ENCODE results near the gene CUEDC1.
A peak's percentile ranks its signal among the peaks of the same experiment; 100 is the strongest.

Gene CUEDC1

DNA sequence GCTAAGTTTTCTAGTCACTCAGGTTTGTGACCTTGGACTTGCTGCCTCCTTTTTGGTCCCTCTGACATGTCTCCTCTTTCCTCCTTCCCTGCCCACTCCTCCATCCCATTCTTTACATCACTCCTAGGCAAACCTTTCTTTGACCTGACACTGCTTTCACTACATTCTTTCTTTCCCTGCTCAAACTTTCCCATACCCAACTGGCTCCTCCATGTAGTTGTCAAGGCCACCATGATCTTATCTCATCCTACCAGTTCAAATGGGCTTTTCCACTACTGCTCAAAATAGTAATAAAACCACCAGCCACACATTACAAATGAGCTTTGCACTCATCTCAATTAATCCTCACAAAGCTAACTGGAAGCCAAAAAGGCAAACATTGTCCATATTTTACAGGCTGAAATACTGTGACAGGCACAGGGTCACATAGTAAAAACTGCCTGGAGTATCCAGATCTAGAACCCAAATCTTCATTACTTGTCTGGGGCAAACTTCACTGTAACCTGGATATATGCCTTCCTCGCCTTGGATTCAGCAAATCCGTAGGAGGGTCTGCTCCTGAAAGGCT is 119.8 kb downstream of the CUEDC1 start:
- DNase-seq, result no peak
- Histone ChIP-seq H3K79me2 (ENCODE audit: low read length) (no peaks in the 10 kb centered on the region), H3K4me1 (ENCODE audit: low read length) (no peaks in the 10 kb centered on the region), H3K4me2 (ENCODE audit: low read depth, low read length) (no peak overlapping the region), H3K9ac (ENCODE audit: low read length) (no peak overlapping the region), H2AFZ (ENCODE audit: low read length) (no peak overlapping the region), H4K20me1 (ENCODE audit: insufficient read depth, low read length) (no peaks in the 10 kb centered on the region), H3K36me3 (replicated peaks; ENCODE audit: insufficient read depth, low read length) (no peaks in the 10 kb centered on the region), H3F3A (ENCODE audit: insufficient read depth, low read length) (no peaks in the 10 kb centered on the region), H3K9me3 (replicated peaks; ENCODE audit: insufficient read depth, low read length) (no peaks in the 10 kb centered on the region), H3K4me3 (ENCODE audit: low read length) (no peak overlapping the region), H3K27ac (ENCODE audit: low read length) (no peak overlapping the region), H3K9me2 (replicated peaks; ENCODE audit: insufficient read depth, low read length) (no peaks in the 10 kb centered on the region), H3K27me3 (replicated peaks; ENCODE audit: insufficient read depth, low read length) (no peaks in the 10 kb centered on the region)
- no peak for TF ChIP-seq EZH2phosphoT487 (IDR thresholded peaks at IDR 0.05; ENCODE audit: low read length)

DNA sequence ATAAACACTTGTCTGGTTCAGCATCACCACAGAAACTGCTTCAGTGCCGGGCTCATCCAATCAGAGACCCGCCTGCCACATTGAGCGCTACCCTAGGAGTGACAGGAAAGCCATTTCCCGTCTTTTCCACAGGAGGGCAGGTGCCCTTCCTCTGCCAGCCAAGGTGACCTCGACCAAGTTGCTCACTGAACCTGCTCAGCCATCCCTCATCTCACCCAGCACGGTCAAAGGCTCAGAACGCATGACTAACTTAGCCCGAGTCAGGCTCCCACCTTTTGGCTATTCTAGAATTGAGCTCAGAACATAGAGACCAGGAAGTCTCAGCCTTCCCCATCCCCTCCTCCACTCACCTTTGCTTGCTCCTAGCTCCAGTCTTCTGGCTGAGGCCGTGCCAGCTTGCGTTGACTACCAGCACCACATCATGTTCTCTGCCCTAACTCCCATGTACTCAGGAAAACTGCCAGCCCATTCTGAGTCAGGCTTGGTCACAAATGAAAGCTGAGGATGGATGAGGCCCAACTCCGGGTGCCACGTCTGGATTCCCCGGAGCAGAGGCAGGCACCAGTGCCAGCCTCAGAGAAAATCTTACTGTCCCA is 121.0 kb downstream of the CUEDC1 start:
- H3K4me2 ChIP-seq (ENCODE audit: low read depth, low read length), result no peak overlapping the region
- H4K20me1 ChIP-seq (ENCODE audit: insufficient read depth, low read length), result no peaks in the 10 kb centered on the region
- H3K79me2 ChIP-seq (ENCODE audit: low read length), result no peaks in the 10 kb centered on the region
- no peaks in the 10 kb centered on the region for H3K9me2 ChIP-seq (replicated peaks; ENCODE audit: insufficient read depth, low read length)
- no peaks in the 10 kb centered on the region for H3F3A ChIP-seq (ENCODE audit: insufficient read depth, low read length)
- H3K4me3 ChIP-seq (ENCODE audit: low read length), result no peak overlapping the region
- no peaks in the 10 kb centered on the region for H3K27me3 ChIP-seq (replicated peaks; ENCODE audit: insufficient read depth, low read length)
- TF ChIP-seq CTCF (IDR thresholded peaks at IDR 0.05; ENCODE audit: low read length) (no peak), EZH2 (optimal IDR thresholded peaks at IDR 0.05; ENCODE audit: low read depth, low read length) (no peak), EZH2phosphoT487 (IDR thresholded peaks at IDR 0.05; ENCODE audit: low read length) (no peak)
- no peaks in the 10 kb centered on the region for H3K4me1 ChIP-seq (ENCODE audit: low read length)
- H2AFZ ChIP-seq (ENCODE audit: low read length), result no peak overlapping the region
- no peak overlapping the region for H3K9ac ChIP-seq (ENCODE audit: low read length)
- no peak for DNase-seq
- no peaks in the 10 kb centered on the region for H3K36me3 ChIP-seq (replicated peaks; ENCODE audit: insufficient read depth, low read length)
- H3K27ac ChIP-seq (ENCODE audit: low read length), result no peak overlapping the region
- H3K9me3 ChIP-seq (replicated peaks; ENCODE audit: insufficient read depth, low read length), result no peaks in the 10 kb centered on the region

GRCh38 chr17:57833179-57833939 is 121.9 kb downstream of the CUEDC1 start:
- H3K9me3 ChIP-seq (replicated peaks; ENCODE audit: insufficient read depth, low read length), result no peaks in the 10 kb centered on the region
- no peaks in the 10 kb centered on the region for H3K36me3 ChIP-seq (replicated peaks; ENCODE audit: insufficient read depth, low read length)
- no peak overlapping the region for H3K4me3 ChIP-seq (ENCODE audit: low read length)
- no peak overlapping the region for H3K9ac ChIP-seq (ENCODE audit: low read length)
- no peaks in the 10 kb centered on the region for H3F3A ChIP-seq (ENCODE audit: insufficient read depth, low read length)
- DNase-seq, result peak; percentile 65
- H3K27me3 ChIP-seq (replicated peaks; ENCODE audit: insufficient read depth, low read length), result no peaks in the 10 kb centered on the region
- no peaks in the 10 kb centered on the region for H3K79me2 ChIP-seq (ENCODE audit: low read length)
- TF ChIP-seq EZH2phosphoT487 (IDR thresholded peaks at IDR 0.05; ENCODE audit: low read length) (no peak), CTCF (IDR thresholded peaks at IDR 0.05; ENCODE audit: low read length) (peak; percentile 97)
- H3K4me1 ChIP-seq (ENCODE audit: low read length), result no peaks in the 10 kb centered on the region
- H3K9me2 ChIP-seq (replicated peaks; ENCODE audit: insufficient read depth, low read length), result no peaks in the 10 kb centered on the region
- peak overlapping the region; percentile 22; the same call in 1 of the 2 replicates for H3K4me2 ChIP-seq (ENCODE audit: low read depth, low read length)
- no peak overlapping the region for H2AFZ ChIP-seq (ENCODE audit: low read length)
- H3K27ac ChIP-seq (ENCODE audit: low read length), result no peak overlapping the region
- H4K20me1 ChIP-seq (ENCODE audit: insufficient read depth, low read length), result no peaks in the 10 kb centered on the region

Measured in MM.1S (cell line).